Activated CD4-positive, alpha-beta T cell treated with anti-CD3 and anti-CD28 coated beads for 48 hours (primary cell): ENCODE data around the gene C11orf68.
"Not testable (repeated sequence)": the region's sequence is repeated elsewhere in the genome, so short reads cannot be mapped to it uniquely, and the experiment has no call there.

Source experiments
- DNase-seq: peaks from one replicate; pipeline ENCODE4 v3.0.0-alpha.2; 2020

The C11orf68 gene

DNA sequence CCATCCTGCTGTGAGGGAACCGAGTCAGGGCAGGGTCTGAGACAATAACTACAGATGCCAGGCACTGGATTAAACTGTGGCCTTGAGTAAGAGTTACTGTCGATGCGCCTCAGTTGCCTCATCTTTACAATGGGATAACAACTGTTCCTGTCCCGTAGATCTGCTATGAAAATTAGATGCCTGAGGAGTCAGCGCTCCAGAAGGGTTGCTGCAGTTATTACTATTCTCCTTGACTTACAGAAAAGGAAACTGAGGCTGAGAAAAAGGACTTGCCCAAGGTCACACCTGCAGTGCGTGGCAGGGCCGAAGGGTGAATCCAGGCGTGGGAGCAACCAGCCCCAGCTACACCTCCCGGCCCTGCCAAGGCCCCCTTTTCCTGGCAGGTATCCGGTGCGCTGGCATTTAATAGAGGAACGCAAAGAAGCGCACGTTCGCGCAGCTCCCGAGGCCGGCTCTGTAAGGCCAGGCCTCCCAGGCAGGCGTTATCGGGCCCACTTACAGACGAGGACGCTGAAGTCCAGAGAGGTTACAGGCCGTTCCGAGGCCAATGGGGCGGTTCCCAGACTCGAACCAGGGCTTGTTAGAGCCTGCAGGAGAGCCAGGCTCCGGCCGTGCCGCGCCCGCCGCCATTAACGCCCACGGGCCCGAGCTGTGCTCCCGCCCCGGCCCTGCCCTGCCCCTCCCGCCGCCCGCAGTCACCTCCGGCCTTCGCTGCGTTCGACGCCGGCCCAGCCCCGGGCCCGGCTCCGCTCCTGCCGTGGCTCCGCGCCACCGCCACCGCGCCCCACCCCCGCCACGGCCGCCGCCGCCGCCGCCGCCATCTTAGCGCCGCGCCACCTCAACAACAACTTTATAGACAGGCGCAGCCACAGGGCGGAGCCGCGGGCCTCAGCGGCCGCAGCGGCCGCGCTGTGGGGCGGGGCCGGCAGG is at the start of gene C11orf68:
TSS of gene C11orf68 (minus strand) at position 852 of the 930 bp plus-strand sequence. CDS start at position 821, 31 bp downstream.
- DNase-seq: no peak

DNA sequence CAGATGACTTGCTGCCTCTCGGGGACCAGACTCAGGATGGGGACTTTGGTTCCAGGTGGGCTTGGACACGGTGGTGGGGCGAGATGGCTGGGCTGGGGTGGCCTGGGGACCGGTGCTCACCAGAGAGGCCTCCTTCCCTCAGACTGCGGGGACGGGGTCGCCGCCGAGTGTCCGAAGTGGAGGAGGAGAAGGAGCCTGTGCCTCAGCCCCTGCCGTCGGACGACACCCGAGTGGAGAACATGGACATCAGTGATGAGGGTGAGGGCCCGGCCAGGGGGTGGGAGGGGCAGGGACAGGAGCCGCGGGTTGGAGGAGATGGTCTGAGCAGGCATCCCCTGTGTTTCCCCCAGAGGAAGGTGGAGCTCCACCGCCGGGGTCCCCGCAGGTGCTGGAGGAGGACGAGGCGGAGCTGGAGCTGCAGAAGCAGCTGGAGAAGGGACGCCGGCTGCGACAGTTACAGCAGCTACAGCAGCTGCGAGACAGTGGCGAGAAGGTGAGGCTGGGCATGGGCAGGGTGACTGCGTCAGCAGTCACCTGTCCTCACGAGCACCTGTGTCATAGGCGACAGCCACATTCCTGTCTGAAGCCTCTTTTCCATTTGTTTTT is 48.6 kb upstream of the C11orf68 start:
- no peak for DNase-seq

- DNase-seq: no peak
Measured at GRCh38 chr11:65965986-65966762, 47.3 kb upstream of the C11orf68 start.

- no peak for DNase-seq
Measured at GRCh38 chr11:65964906-65965305, 46.0 kb upstream of the C11orf68 start.

DNA sequence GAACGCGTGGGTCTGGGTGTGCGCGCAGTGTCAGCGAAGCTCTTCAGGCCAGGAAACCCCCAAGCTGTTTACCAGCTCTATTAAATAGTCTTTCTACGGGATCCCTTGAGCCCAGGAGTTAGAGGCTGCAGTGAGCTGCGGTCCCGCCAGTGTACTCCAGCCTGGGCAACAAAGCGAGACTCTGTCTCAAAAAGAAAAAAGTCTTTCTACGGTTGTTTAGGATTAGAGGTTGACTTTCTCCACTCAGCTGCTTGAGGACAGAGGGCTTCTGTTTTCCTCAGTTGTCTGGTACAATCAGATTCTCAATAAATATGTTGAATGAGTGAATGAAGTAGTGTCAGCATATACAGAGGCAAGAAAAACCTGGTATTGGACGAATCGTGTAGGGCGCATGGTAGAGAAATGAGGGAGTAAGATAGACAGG is 43.3 kb upstream of the C11orf68 start:
- no peak for DNase-seq

- peak; percentile 97 for DNase-seq
Measured at GRCh38 chr11:65961267-65962140, 42.6 kb upstream of the C11orf68 start, which contains the start of gene SART1. SART1 (plus strand) TSS chr11:65961734; CDS start chr11:65961781, 47 bp downstream.

DNA sequence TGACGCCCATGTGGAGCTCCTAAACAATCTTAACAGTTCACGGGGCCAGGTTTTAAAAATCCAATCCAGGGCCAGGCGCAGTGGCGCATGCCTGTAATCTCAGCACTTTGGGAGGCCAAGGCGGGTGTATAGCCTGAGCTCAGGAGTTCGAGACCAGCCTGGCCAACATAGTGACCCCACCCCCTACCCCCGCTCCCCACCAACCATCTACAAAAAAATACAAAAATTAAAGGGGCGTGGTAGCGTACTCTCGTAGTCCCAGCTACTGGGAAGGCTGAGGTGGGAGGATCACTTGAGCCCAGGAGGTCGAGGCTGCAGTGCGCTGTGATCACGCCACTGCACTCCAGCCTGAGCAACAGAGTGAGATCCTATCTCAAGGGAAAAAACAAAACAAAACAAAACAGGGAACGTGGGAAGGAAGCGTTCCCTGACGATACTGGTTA is 42.0 kb upstream of the C11orf68 start:
- peak; percentile 13 for DNase-seq

- no peak for DNase-seq
Measured at GRCh38 chr11:65958774-65959420, 40.0 kb upstream of the C11orf68 start.

DNA sequence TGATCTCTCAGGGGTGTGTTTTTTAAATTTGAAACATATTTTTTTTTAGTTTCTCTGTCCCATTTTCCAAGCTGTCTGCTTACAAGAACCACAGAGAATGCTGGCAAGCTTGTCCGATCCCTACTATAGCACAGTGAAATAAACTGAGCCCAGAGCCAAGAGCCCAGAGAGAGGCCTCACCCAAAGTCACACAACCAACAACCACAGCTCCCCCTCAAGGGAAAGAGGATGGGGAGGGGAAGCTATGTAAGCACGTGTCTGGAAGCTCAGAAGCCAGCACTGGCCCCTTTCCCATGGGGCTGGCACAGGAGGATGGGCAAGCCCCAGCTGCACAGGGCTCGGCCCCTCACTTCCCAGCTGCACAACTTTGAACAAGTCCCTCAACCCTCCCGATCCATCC is 39.4 kb upstream of the C11orf68 start:
- DNase-seq: no peak

DNA sequence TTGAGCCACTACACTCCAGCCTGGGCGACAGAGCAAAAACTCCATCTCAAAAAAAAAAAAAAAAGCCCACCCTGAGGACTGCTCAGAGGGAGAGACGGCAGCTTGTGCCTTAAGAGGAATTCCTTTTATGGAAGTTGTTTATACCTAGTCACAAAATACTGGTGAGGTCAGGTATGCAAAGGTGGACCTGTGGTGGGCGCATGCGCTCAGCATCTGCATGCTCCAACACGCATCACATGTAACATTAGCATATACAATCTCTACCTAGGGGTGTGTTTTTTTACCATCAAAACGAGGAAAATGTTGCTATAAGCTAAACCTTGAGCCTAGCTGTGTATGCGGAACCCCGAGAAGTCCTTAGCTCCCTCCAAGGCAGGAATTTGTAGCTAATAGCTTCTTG is 35.9 kb upstream of the C11orf68 start:
- no peak for DNase-seq

- DNase-seq: no peak
Measured at GRCh38 chr11:65953471-65953870, 34.6 kb upstream of the C11orf68 start.

DNA sequence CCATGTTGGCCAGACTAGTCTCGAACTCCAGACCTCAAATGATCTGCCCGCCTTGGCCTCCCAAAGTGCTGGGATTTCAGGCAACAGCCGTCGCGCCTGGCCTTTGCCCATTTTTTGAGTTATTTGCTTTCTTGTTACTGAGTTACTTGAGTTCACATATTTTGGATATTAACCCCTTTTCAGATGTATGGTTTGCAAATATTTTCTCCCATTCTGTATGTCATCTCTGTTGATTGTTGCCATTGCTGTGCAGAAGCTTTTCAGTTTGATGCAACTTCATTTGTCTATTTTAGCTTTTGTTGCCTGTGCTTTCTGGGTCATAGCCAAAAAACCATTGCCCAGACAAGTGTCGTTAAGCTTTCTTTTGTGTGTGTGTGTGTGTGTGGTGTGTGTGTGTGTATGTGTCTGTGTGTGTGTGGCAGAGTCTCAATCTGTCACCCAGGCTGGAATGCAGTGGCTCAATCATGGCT is 33.2 kb upstream of the C11orf68 start:
- no peak for DNase-seq

DNA sequence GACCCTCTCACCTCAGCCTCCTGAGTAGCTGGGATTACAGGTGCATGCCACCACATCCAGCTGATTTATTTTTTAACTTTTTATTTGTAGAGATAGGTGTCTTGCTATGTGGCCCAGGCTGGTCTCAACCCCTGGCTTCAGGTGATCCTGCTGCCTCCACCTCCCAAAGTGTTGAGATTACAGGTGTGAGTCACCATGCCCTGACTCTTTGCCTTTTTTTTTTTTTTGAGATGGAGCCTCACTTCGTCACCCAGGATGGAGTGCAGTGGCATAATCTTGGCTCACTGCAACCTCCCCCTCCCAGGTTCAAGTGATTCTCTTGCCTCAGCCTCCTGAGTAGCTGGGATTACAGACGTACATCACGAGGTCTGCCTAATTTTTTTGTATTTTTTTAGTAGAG is 32.8 kb upstream of the C11orf68 start:
- DNase-seq: not testable (repeated sequence)

DNA sequence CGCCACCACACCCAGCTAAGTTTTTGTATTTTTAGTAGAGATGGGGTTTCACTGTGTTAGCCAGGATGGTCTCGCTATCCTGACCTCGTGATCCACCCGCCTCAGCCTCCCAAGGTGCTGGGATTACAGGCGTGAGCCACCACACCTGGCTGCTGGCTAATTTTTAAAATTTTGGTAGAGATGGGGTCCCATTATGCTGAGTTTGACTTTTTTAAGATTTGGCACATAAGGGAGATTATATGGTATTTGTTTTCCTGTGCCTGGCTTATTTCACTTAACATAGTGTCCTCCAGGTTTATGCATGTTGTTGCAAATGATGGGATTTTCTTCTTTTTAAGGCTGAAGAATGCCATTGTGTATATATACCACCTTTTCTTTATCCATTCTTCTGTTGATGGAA is 31.8 kb upstream of the C11orf68 start:
- not testable (repeated sequence) for DNase-seq

DNA sequence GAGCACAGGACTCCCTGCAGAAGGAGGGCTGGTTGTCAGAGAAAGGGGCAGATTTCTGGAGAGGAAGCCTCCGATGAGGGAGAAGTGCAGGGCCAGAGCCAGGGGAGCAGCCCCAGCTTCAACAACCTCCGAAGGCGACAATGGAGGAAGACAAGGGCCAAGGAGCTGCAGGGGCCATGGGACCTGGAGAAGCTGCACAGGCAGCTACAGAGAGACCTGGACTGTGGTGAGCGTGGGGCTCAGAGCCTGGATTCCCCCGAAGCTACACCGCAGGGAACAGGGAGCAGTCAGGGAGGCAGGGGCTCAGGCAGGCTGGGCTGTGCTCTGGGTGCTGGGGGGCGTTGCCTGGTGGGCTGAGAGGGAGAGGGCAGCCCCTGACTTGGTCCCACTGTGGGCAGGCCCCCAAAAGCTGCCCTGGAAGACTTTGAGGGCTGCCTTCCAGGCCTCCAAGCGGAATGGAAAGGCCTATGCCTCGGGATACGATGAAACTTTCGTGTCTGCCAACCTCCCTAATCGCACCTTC is 28.8 kb upstream of the C11orf68 start:
- no peak for DNase-seq

DNA sequence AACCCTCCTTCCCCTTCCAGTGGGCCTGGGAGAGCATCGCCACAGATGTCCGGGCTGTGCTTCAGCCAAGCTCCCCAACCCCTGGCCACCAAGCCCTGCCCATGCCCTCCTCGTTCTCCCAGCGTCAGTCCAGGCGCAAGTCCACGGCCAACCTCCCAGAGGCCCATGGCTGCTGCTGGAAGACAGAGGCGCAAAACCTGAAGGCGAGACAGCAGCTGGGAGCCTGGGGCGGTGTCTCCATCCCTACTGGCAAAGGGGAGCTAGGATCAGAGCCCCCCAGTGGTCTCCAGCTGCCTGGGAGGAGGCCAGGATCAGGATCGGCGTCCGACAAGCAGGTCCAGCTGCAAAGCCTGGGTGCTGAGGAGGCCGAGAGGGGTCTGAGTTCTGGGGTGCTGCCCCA is 28.3 kb upstream of the C11orf68 start:
- no peak for DNase-seq

DNA sequence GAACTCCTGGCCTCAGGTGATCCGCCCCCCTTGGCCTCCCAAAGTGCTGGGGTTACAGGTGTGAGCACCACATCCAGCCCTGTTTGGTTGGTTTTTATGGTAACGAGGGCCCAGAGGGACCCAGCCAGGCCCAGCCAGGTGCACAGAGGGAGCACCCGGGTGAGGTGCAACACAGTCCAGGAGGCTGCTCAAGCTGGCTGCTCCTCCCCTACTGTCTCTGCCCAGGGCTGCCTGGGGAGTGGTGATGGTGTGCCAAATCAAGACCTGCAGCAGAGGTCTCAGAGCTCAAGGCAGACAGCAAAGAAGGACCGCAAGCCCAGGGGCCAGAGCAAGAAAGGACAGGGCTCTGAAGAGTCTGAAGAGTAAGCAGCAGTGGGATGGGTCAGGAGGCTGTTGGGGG is 27.8 kb upstream of the C11orf68 start:
- no peak for DNase-seq

DNA sequence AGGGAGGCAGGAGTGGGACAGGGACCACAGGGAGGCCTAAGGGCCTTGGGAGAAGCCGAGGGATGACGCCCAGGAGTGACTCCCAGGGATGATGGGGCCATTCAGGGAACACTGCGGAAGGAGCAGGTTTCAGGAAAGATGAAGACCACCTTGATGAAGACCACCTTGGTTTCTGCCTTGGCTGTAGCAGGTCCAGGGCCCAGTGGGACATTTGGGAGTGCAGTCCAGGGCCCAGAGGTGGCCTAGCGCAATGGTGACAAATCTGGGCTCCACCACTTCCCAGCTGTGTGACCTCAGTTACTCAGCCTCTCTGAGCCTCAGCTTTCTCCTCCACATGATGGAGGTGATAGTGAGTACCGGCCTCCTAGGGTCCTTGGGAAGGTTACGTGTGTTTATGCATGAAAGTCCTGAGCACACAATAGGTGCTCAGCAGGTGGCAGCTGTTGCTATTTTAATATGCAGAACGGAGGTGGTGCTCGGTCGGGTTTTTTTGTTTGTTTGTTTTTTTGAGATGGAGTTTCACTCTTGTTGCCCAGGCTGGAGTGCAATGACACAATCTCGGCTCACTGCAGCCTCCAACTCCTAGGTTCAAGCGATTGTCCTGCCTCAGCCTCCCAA is 27.2 kb upstream of the C11orf68 start:
- no peak for DNase-seq

- no peak for DNase-seq
Measured at GRCh38 chr11:65945430-65945911, 26.6 kb upstream of the C11orf68 start, which contains the start of gene TSGA10IP. TSGA10IP (plus strand) TSS chr11:65945480; CDS start chr11:65945676, 196 bp downstream.

DNA sequence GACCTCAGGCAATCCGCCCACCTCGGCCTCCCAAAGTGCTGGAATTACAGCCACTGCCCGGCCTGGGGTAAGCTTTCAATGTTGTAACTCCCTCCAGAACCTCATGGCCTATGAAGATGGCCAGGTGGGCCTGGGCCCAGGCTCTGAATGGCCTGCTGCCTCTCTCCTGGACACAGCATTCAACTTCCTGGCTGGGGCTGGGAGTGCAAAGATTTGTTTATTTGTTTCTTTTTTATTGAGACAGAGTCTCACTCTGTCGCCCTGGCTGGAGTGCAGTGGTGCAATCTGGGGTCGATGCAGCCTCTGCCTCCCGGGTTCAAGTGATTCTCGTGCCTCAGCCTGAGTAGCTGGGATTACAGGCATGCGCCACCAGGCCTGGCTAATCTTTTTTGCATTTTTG is 25.9 kb upstream of the C11orf68 start:
- no peak for DNase-seq
